HCT116 (cell line): ENCODE measurements around the gene IMPG1. TPM values are rescaled to one million over a fixed set of nuclear protein-coding genes. Genes with fewer than 3 reads are reported as not detected.

ENCODE experiments used
- ATAC-seq: fragments of 200-7000 bp; cut with Tn5 transposase; 2 replicates; pipeline ENCODE4 v1.9.1; 2020; ENCODE audit warnings: mild to moderate bottlenecking, moderate library complexity
- BruUV-seq: library from RNA; stranded (reverse); fragments of 400-500 nt; replicated peaks from 2 replicates; lab custom pipeline; 2021; lab: Mats Ljungman, UMichigan
- CTCF ChIA-PET: fragments of 300-600 bp; sonication (Branson Sonifier 250); formaldehyde crosslinking; loops from one replicate; lab custom pipeline; 2021; ENCODE audit warnings: antibody characterized with exemption; lab: Charles Lee
- POLR2A ChIA-PET: fragments of 300-600, 350-600 bp; sonication (Branson Sonifier 250); formaldehyde crosslinking; loops from one replicate; lab custom pipeline; 2021; ENCODE audit warnings: antibody characterized with exemption; lab: Charles Lee
- RAD21 ChIA-PET, 2 experiments: fragments of 300-600 bp; sonication (Branson Sonifier 250); formaldehyde crosslinking; loops; one replicate each; lab custom pipeline; 2023; ENCODE audit warnings: low total read pairs in 2 of 2; ENCODE audit not compliant: uncharacterized antibody in 2 of 2, unreplicated experiment in 2 of 2, low non-redundant PET in 1 of 2; lab: Charles Lee
- DNase-seq: peaks from one replicate; pipeline ENCODE4 v3.0.0-alpha.2; 2010; ENCODE audit warnings: low read depth, low spot score
- H2AFZ ChIP-seq: fragments of 200-600 bp; shearing (Covaris generic), sonication (generic); 2 replicates; pipeline ENCODE4 v1.6.1; 2017; ENCODE audit warnings: low read depth, mixed run types, mixed read lengths, antibody characterized with exemption, low read length; ENCODE audit not compliant: poor library complexity, severe bottlenecking
- H3K27ac ChIP-seq: 2 replicates; pipeline ENCODE4 v1.5.1; 2012; ENCODE audit warnings: low read depth, low read length
- H3K27me3 ChIP-seq: fragments of 200-600 bp; sonication (generic); 2 replicates; pipeline ENCODE4 v1.6.1; 2016; ENCODE audit warnings: mixed run types, low read length, mixed read lengths; ENCODE audit not compliant: insufficient read depth
- H3K36me3 ChIP-seq, 2 experiments: fragments of 200-500 bp in 1 of 2; fragments of 200-600 bp in 1 of 2; sonication (Bioruptor generic) in 1 of 2; sonication (generic) in 1 of 2; 2 replicates each; pipeline versions ENCODE4 v1.5.1 to v1.6.1; 2014 to 2016; ENCODE audit warnings: low read length in 2 of 2, inconsistent platforms in 1 of 2, mixed read lengths in 1 of 2, mixed run types in 1 of 2; ENCODE audit not compliant: insufficient read depth in 2 of 2, control insufficient read depth in 1 of 2
- H3K4me1 ChIP-seq, 2 experiments: fragments of 200-600 bp in 1 of 2; sonication (generic) in 1 of 2; 2 replicates each; pipeline versions ENCODE4 v1.5.1 to v1.6.1; 2012 to 2017; ENCODE audit warnings: low read length in 2 of 2, inconsistent platforms in 1 of 2, mild to moderate bottlenecking in 1 of 2, mixed read lengths in 1 of 2, mixed run types in 1 of 2, moderate library complexity in 1 of 2; ENCODE audit not compliant: insufficient read depth in 2 of 2, control insufficient read depth in 1 of 2
- H3K4me2 ChIP-seq: fragments of 200-600 bp; sonication (generic); 2 replicates; pipeline ENCODE4 v1.6.1; 2017; ENCODE audit warnings: mixed run types, low read length, mixed read lengths
- H3K4me3 ChIP-seq, 2 experiments: fragments of 200-600 bp in 1 of 2; sonication (generic) in 1 of 2; replicated peaks in 1 of 2; 2 replicates each; pipeline ENCODE4 v1.5.1; 2011 to 2016; ENCODE audit warnings: low read length in 2 of 2, control low read depth in 1 of 2, low read depth in 1 of 2, mild to moderate bottlenecking in 1 of 2, mixed read lengths in 1 of 2, mixed run types in 1 of 2
- H3K79me2 ChIP-seq: fragments of 200-600 bp; sonication (generic); 2 replicates; pipeline ENCODE4 v1.6.1; 2017; ENCODE audit warnings: mild to moderate bottlenecking, mixed run types, low read length, moderate library complexity, mixed read lengths; ENCODE audit not compliant: insufficient read depth
- H3K9ac ChIP-seq: fragments of 200-600 bp; sonication (generic); 2 replicates; pipeline ENCODE4 v1.6.1; 2016; ENCODE audit warnings: low read length, mixed read lengths
- H3K9me2 ChIP-seq: fragments of 200-600 bp; sonication (generic), shearing (Covaris generic); 2 replicates; pipeline ENCODE4 v1.6.1; 2017; ENCODE audit warnings: mixed run types, mild to moderate bottlenecking, moderate library complexity; ENCODE audit not compliant: insufficient read depth
- H3K9me3 ChIP-seq, 2 experiments: fragments of 200-500 bp in 1 of 2; fragments of 200-600 bp in 1 of 2; sonication (Bioruptor generic) in 1 of 2; sonication (generic) in 1 of 2; 2 replicates each; pipeline ENCODE4 v1.6.1; 2014 to 2017; ENCODE audit warnings: low read length in 2 of 2, mixed read lengths in 2 of 2, inconsistent platforms in 1 of 2, low read depth in 1 of 2, mild to moderate bottlenecking in 1 of 2, mixed run types in 1 of 2, moderate library complexity in 1 of 2; ENCODE audit not compliant: control insufficient read depth in 1 of 2, insufficient read depth in 1 of 2
- H4K20me1 ChIP-seq: fragments of 200-600 bp; sonication (generic), shearing (Covaris generic); 2 replicates; pipeline ENCODE4 v1.6.1; 2017; ENCODE audit warnings: mixed run types, mild to moderate bottlenecking, moderate library complexity; ENCODE audit not compliant: insufficient read depth
- CEBPB ChIP-seq: IDR thresholded peaks from 2 replicates; pipeline ENCODE4 v1.6.1; 2012; ENCODE audit warnings: low read depth
- EGR1 ChIP-seq: IDR thresholded peaks from 2 replicates; pipeline ENCODE4 v1.6.1; 2012; ENCODE audit warnings: low read depth
- ELF1 ChIP-seq: IDR thresholded peaks from 2 replicates; pipeline ENCODE4 v1.6.1; 2012; ENCODE audit warnings: low read depth, borderline replicate concordance
- EZH2 ChIP-seq: fragments of 200-600 bp; sonication (generic); IDR thresholded peaks from 2 replicates; pipeline ENCODE4 v1.6.1; 2017; ENCODE audit warnings: antibody characterized with exemption, mixed run types
- EZH2phosphoT487 ChIP-seq: fragments of 200-600 bp; IDR thresholded peaks from 2 replicates; pipeline ENCODE4 v1.6.1; 2018; ENCODE audit warnings: antibody characterized with exemption, borderline replicate concordance
- RAD21 ChIP-seq: IDR thresholded peaks from 2 replicates; pipeline ENCODE4 v1.6.1; 2012; ENCODE audit warnings: low read depth, mild to moderate bottlenecking
- SIN3A ChIP-seq: IDR thresholded peaks from 2 replicates; pipeline ENCODE4 v1.6.1; 2012; ENCODE audit warnings: low read depth
- SP1 ChIP-seq: IDR thresholded peaks from 2 replicates; pipeline ENCODE4 v1.6.1; 2012; ENCODE audit warnings: low read depth
- SRF ChIP-seq: IDR thresholded peaks from 2 replicates; pipeline ENCODE4 v1.6.1; 2012; ENCODE audit warnings: low read depth
- TCF7L2 ChIP-seq: IDR thresholded peaks from 2 replicates; pipeline ENCODE4 v1.7.0; 2011; ENCODE audit warnings: borderline replicate concordance, inconsistent platforms; ENCODE audit not compliant: insufficient read depth, insufficient read length; ENCODE audit errors: extremely low read depth
- ZBTB33 ChIP-seq: IDR thresholded peaks from 2 replicates; pipeline ENCODE4 v1.6.1; 2011; ENCODE audit warnings: mild to moderate bottlenecking, low read length, moderate library complexity; ENCODE audit not compliant: insufficient replicate concordance; ENCODE audit errors: extremely low read depth
- ZFX ChIP-seq: fragments of 450-650 bp; IDR thresholded peaks from 2 replicates; pipeline ENCODE4 v1.6.1; 2017
- ZNF274 ChIP-seq: fragments of 200-500 bp; sonication (Bioruptor generic); IDR thresholded peaks from 2 replicates; pipeline ENCODE4 v1.6.1; 2014; ENCODE audit warnings: mild to moderate bottlenecking, low read depth, low read length, inconsistent platforms
- intact Hi-C: fragments of 100-400 bp; cut with micrococcal nuclease; formaldehyde crosslinking; loops from 2 replicates; pipeline ENCODE4 v1.10.0; 2022
- total RNA-seq: library from RNA; stranded (reverse); gene quantifications from one replicate; pipeline ENCODE4 v1.2.1, GENCODE V29; 2021; ENCODE audit not compliant: unreplicated experiment
- TF ChIP-seq, protein P1 (sequence below), 3 experiments: fragments of 200-600 bp in 1 of 3; sonication (generic) in 1 of 3; IDR thresholded peaks in 2 of 3; conservative IDR thresholded peaks in 1 of 3; 2 replicates each; pipeline ENCODE4 v1.5.1; 2012 to 2017; ENCODE audit warnings: low read depth in 2 of 3, low read length in 2 of 3, antibody characterized with exemption in 1 of 3, borderline replicate concordance in 1 of 3, control low read depth in 1 of 3, mild to moderate bottlenecking in 1 of 3, mixed read lengths in 1 of 3, mixed run types in 1 of 3, moderate library complexity in 1 of 3; ENCODE audit not compliant: insufficient read depth in 1 of 3
- TF ChIP-seq, protein P2 (sequence below): IDR thresholded peaks from 2 replicates; pipeline ENCODE4 v1.6.1; 2012

The IMPG1 gene
- total RNA-seq, 1 experiment from 2014 or later = not detected

- H3K9me2 ChIP-seq = no peaks in the 10 kb centered on the region
- no peak overlapping the region for H3K27ac ChIP-seq
- RAD21 ChIA-PET = no interaction called here
- no peak overlapping the region for H3K9ac ChIP-seq
- DNase-seq (no peak), ATAC-seq (no peak)
- no peaks in the 10 kb centered on the region for H3K9me3 ChIP-seq
- CTCF ChIA-PET = interaction anchor here (0.8 to 9.0 kb wide), 2 partner anchors 13 to 25 kb away, joined by 3 to 58 read pairs; no protein-coding TSS in a partner anchor
- no peaks in the 10 kb centered on the region for H3K79me2 ChIP-seq
- POLR2A ChIA-PET = no interaction called here
- H3K4me1 ChIP-seq = no peaks in the 10 kb centered on the region; a peak in 1 of 4 replicates
- no peak overlapping the region for H3K4me2 ChIP-seq
- peaks cover 3% of the 10 kb centered on the region in 2 experiments; a peak in 2 of 4 replicates for H3K36me3 ChIP-seq
- no peaks in the 10 kb centered on the region for H4K20me1 ChIP-seq
- no TSS peak for BruUV-seq
- intact Hi-C loops = no loop called here
- no peak overlapping the region for H3K4me3 ChIP-seq
- TF ChIP-seq CEBPB (no peak), ELF1 (no peak), EZH2phosphoT487 (no peak)
- TF ChIP-seq, protein P1, sequence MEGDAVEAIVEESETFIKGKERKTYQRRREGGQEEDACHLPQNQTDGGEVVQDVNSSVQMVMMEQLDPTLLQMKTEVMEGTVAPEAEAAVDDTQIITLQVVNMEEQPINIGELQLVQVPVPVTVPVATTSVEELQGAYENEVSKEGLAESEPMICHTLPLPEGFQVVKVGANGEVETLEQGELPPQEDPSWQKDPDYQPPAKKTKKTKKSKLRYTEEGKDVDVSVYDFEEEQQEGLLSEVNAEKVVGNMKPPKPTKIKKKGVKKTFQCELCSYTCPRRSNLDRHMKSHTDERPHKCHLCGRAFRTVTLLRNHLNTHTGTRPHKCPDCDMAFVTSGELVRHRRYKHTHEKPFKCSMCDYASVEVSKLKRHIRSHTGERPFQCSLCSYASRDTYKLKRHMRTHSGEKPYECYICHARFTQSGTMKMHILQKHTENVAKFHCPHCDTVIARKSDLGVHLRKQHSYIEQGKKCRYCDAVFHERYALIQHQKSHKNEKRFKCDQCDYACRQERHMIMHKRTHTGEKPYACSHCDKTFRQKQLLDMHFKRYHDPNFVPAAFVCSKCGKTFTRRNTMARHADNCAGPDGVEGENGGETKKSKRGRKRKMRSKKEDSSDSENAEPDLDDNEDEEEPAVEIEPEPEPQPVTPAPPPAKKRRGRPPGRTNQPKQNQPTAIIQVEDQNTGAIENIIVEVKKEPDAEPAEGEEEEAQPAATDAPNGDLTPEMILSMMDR (IDR thresholded peaks at IDR 0.05 in 2 of 3, conservative IDR thresholded peaks at IDR 0.05 in 1 of 3; ENCODE audit: borderline replicate concordance in 1 of 3, insufficient read depth in 1 of 3, low read depth in 2 of 3, low read length in 2 of 3) = no peak
- H3K27me3 ChIP-seq = no peaks in the 10 kb centered on the region
- H2AFZ ChIP-seq = no peak overlapping the region
Observed at GRCh38 chr6:75880305-75880704, 192.2 kb downstream of the IMPG1 start.

- ChIA-PET POLR2A (no interaction called here), CTCF (interaction anchor here (0.6 to 9.0 kb wide), 2 partner anchors 17 kb away, joined by 3 to 58 read pairs; no protein-coding TSS in a partner anchor)
- ATAC-seq = no peak
- TF ChIP-seq, protein P2, sequence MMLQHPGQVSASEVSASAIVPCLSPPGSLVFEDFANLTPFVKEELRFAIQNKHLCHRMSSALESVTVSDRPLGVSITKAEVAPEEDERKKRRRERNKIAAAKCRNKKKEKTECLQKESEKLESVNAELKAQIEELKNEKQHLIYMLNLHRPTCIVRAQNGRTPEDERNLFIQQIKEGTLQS = no peak
- no peak for TF ChIP-seq RAD21
- no peak for TF ChIP-seq EZH2phosphoT487
- TF ChIP-seq ZNF274 = no peak
- no peak for TF ChIP-seq ELF1
- no peak for TF ChIP-seq TCF7L2
- no peak for TF ChIP-seq ZBTB33
- TF ChIP-seq SIN3A = no peak
- TF ChIP-seq ZFX = no peak
- TF ChIP-seq SRF = no peak
- TF ChIP-seq EGR1 = no peak
- TF ChIP-seq SP1 = no peak
- no peak for TF ChIP-seq EZH2
Observed at GRCh38 chr6:75876152-75876551, 196.3 kb downstream of the IMPG1 start.

More at GRCh38 chr6:75876152-75876551, 196.3 kb downstream of the IMPG1 start:
- no peak overlapping the region for H3K4me2 ChIP-seq
- H3K4me1 ChIP-seq = no peaks in the 10 kb centered on the region
- H4K20me1 ChIP-seq = no peaks in the 10 kb centered on the region
- no peaks in the 10 kb centered on the region for H3K9me2 ChIP-seq
- BruUV-seq = no TSS peak
- no peaks in the 10 kb centered on the region for H3K79me2 ChIP-seq
- no peak overlapping the region for H3K27ac ChIP-seq
- no peaks in the 10 kb centered on the region for H3K9me3 ChIP-seq
- intact Hi-C loops = no loop called here
- no peak overlapping the region for H3K4me3 ChIP-seq
- no peaks in the 10 kb centered on the region for H3K27me3 ChIP-seq
- H3K36me3 ChIP-seq = peaks cover 0 to 6% of the 10 kb centered on the region in 2 experiments; a peak in 1 of 4 replicates
- RAD21 ChIA-PET = no interaction called here
- H2AFZ ChIP-seq = no peak overlapping the region
- DNase-seq = no peak
- no peak overlapping the region for H3K9ac ChIP-seq
